NCI-H2227 treated with DMSO at 0.1 percent for 48 hours (cell line): ENCODE results near the gene UGT2A3.

Source experiments
- DNase-seq: peaks from one replicate; lab custom pipeline; 2025; lab: John Stamatoyannopoulos, UW

UGT2A3 gene

DNA sequence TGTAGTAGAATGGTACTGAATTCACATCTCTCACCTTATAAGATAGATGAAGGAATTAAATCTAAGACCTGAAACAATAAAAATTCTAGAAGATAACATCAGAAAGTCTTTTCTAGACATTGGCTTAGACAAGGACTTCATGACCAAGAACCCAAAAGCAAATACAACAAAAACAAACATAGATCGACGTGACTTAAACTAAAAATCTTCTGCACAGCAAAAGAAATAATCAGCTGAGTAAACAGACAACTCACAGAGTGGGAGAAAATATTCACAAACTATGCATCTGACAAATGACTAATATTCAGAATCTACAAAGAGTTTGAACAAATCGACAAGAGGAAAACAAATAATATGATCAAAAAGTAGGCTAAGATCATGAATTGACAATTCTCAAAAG lies 38.8 kb downstream of the UGT2A3 start:
- DNase-seq: no peak

DNA sequence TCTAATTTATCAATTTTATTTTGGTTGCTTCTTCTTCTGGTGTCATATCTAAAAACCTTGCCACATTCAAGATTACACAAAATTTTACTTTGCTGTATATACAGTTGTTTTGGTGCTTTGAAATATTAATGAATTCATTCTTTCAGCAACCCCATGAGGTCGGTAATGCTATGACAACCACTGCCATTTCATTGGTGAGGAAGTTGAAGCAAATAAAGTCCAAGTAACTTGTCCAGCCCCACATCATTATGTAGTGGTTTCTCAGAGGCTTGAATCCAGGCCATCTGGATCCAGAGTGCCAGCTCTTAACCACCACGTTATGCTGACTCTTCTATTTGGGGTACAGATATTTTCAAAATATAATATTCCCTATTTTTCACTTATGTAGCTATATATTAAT lies 42.2 kb downstream of the UGT2A3 start:
- DNase-seq: no peak

DNA sequence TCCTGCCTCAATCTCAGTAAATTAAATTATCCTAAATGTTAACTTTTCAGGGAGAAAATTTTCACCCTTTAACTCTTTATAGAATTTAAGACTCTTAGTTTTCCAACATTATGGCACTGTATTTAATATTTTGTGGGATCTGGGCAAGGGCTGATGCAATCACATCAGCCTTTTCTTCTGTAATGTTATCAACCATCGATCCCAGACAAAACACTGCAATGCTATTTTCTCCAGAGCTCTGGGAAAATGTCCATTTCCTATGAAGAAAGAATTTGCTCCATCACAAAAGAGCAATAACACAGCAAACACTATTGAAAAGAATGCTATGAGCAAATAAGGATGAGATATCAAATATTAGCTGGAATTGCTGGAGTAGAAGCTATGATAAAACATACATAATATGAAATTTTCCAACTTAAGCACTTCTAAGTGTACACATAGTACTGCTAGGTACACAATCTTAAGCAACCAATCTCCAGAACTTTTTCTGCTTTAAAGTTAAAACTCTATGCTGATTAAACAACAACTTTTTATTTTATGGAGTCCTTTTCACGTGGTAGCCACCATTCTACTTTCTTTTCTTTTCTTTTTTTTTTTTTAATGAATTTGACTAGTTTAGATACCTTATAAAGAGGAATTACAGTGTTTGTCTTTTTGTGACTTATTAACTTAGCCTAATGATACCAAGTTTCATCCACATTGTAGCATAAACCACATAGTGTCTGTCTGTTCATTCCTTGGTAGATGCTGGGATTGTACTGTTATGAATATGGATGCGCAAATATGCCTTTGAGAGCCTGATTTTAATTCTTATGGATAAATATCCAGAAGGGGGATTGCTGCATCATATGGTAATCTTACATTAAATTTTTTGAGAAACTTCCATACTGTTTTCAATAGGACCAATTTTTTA lies 43.6 kb downstream of the UGT2A3 start:
- no peak for DNase-seq

DNA sequence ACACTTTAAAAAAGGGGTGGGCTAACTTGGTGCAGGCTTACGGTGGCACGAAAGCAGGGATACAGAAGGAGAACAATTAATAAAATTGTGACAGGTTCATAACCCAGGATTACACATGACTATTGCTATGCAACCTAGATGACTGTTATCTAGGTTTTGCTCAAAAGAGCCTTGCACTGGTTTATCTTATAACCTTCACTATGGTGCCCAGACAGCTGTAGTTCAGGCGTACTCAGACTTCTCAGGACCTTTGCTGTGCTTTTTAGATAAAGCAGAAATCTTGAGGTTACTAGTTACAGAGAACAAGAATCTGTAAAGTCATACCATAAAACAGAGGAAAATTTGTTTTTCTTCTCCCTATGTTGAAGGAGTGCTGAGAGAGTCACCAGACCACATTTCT lies 44.4 kb downstream of the UGT2A3 start:
- no peak for DNase-seq

DNA sequence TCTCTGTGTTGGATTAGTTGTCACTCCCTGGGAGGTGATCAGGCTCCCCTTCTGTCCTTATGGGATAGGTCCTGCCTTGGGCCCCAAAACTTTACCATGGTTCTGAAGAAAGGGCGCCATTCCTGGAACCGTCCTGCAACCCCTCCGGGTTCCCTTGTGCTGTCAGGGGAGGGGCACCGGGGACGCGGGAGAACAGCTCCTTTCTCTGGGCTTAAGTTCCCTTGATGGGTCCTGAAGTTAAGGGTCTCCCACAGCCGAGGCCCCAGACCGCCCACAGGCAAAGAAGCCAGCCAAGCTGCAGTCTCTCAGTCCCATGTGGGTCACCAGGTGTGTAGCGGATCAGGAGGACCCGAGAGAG lies 44.8 kb downstream of the UGT2A3 start:
- DNase-seq: no peak

DNA sequence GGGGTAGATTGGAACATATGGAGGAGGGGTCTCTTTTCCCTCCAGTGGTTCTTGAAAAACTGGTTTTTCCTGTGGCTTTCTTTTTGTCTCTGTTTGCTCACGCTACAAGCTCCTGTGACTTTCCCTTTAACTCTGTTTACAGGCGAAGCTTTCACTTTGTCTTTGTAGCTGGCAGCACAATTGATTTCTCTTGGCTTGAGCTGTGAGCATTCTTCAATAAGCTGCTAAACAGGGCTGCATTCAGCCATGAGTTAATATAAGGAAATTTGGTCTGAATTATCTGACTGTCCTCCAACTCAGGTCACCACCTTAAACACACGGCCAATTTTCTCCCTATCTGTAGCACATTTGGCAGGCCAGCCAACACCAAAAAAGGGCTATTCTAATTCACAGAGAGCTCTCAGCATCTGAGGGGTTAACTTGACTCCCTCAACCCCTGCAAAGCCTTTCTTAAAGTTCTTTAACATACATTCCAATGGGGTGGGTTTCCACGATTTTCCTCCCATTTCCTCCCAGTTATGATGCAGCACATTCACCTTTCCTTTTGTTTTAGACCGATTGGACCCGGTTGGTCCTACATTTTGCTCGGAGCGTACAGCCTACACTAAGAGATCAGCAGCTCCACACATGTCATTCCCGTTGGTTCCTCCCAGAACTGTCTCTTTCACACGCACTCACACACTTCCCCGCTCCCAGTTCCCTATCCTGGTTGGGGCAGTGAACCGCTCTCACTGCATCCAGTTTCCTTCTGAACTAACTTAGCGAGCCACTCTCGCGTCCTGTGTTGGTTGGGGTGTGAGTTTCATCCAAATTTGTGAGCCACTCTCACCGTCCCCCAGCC lies 45.4 kb downstream of the UGT2A3 start:
- DNase-seq: no peak

DNA sequence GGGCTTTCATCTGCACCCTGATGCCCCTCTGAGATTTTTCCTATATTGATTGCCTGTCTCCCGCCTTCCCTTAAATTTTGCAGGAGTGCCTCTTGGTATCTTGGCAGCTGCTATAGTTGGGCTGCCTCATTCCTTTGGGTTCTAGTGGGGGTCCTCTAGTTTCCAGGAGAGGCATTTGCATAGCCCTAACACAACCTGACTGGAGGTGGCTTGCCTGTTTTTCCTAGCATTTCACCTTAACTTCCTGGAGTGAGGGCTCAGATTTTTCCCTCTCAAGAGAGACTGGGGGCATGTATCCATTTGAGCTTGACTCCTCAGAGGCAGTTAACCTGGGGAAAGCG lies 46.0 kb downstream of the UGT2A3 start:
- DNase-seq: no peak

DNA sequence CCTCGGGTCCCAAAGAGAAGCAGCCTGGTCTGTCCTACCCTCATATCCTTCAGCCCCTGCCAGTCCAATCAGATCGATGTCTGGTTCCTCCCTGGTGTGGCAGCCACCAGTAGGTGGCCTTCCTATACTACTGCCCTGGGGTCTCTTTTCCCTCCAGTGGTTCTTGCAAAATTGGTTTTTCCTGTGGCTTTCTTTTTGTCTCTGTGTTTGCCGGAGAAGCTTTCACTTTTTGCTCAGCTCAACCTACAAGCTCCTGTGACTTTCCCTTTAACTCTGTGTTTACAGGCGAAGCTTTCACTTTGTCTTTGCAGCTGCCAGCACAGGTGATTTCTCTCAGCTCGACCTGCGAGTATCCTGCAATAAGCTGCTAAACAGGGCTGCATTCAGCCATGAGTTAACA lies 46.8 kb downstream of the UGT2A3 start:
- no peak for DNase-seq

DNA sequence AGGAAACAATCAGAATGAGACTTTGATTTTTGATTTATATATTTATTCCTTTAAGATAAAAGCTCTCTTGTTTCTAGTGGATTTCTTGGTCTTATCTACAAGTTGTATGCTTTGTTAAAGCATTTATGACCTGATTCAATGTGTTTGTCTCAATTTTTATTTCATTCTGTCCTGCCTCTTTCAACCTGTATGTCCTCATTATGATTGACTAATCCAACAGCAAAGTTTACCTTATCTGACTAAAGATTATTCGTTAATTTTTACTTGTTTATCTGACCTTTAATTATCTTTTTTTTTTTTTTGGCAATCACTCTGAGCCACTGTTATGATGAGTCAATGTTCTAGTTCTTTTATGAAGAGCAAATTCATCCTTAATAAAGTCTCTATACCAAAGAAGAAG lies 54.9 kb downstream of the UGT2A3 start:
- DNase-seq: no peak

DNA sequence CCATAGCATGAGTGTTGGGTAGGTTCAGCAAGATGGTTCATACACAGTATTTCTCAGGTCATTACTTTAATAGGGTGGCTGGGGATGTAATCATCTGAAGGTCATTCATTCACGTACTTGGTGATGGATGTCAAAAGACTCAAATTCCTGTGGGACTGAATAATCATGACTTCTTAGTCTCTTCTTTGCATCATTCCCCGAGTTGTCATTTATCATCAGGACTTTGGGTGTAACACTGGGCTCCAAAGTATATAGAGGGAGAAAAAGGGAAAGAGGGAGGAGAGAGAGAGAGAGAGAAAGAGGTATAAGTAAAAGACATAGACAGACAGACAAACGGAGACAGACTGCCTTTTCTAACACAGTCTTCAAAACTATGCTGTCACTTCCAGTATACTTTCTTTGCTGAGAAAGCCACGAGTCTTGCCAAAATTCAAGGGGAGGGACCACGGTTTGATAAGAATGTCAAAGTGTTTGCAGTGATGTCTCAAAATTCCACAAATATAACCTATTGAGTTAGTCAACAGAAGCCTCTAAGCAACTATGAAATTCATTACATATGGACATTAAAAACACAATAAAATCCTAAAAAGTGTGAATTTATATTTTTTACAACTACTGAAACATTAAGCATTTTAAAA lies 55.9 kb downstream of the UGT2A3 start:
- DNase-seq: no peak

DNA sequence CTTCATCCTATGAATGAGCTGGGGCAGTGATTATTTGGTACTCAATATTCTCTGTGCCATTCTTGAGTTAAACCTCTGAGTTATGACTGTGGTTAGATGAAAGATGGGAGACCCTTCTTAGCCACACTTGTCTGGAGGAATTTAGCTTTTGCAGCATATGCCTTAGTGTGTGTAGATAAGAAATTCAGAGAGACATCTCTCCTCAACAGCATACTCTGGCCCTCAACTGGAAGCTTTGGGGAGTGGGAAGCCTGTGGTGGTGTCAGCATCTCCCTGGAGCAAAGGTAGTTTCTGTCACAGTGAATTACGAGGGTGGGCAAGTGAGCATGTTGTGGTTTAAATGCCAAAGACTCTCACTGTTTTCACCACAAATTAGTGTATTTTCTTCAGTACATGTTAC lies 58.7 kb downstream of the UGT2A3 start:
- DNase-seq: no peak

DNA sequence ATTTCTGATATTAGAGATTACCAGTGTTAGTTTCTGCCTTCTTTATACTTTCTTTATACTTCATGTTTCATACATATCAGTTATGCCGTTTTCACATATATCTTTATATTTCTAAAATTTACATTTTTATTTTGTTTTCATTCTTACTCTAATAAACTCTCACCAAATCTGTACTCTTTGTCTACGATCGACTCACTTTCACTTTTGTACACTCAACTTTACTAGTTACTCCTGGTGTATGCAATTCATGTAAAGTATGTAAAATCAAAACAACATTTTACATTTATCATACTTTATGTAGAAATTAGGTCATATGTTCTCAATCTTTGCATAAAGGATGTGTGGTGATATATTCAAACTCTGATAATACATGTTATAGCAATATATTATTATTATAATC lies 59.9 kb downstream of the UGT2A3 start:
- DNase-seq: no peak

DNA sequence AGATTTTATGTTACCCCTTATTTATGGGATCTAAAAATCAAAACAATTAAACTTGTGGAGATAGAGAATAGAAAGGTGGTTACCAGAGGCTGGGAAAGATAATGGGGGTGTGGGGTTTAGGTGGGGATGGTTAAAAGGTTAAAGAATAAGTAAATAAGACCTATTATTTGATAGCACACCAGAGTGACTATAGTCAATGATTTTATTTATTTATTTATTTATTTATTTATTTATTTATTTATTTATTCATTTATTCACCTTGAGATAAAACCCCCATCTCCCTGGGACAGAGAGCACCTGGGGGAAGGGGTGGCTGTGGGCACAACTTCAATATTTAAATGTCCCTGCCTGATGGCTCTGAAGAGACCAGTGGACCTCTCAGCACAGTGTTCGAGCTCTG lies 66.1 kb downstream of the UGT2A3 start:
- no peak for DNase-seq

DNA sequence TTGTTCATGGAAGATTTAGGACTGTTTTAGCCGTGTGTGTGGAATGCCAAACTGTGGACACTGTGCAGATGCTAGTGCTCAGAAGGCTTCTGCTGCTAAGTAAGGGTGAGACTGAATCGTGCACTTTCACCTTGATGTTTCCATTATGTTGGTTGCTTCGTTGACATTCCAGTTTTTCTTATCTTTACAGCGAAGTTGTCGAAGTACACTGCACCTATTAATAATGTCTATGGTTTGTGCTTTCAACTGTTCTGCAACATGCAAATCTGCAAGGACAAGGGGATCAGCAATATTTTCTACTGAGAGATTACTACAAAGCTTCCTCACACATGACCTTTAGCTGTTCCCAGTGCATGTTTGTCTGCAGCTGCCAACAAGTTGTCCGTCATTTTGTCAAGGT lies 67.7 kb downstream of the UGT2A3 start:
- no peak for DNase-seq
